Activated T-cell treated with anti-CD3 and anti-CD28 coated beads, Interleukin-2, amount 50 U/mL, for 72 hours (primary cell): Measurements from ENCODE around the gene COMMD10. TPM values are rescaled to one million over a fixed set of nuclear protein-coding genes. Genes with fewer than 3 reads are reported as not detected.

Source experiments
- ATAC-seq, 2 donors: fragments of 150-1000 bp; cut with Tn5 transposase; replicated peaks in 1 of 2; 2 replicates each; pipeline ENCODE4 v1.10.0; 2021; ENCODE audit warnings: moderate library complexity in 2 of 2, mild to moderate bottlenecking in 1 of 2
- DNase-seq, 2 donors: peaks; one replicate each; pipeline ENCODE4 v3.0.0; 2021 to 2022; ENCODE audit warnings: mixed read lengths in 1 of 2
- H3K27ac Mint-ChIP-seq: one replicate; pipeline ENCODE4 v1.8.0; 2022; ENCODE audit warnings: mild to moderate bottlenecking, moderate library complexity, mixed read lengths
- H3K27me3 Mint-ChIP-seq: one replicate; pipeline ENCODE4 v1.8.0; 2022; ENCODE audit warnings: low read depth, mixed read lengths
- H3K36me3 Mint-ChIP-seq, 2 donors: one replicate each; pipeline ENCODE4 v1.8.0; 2022; ENCODE audit warnings: mixed read lengths in 2 of 2, mild to moderate bottlenecking in 1 of 2; ENCODE audit not compliant: insufficient read depth in 2 of 2
- H3K4me1 Mint-ChIP-seq: one replicate; pipeline ENCODE4 v1.8.0; 2022; ENCODE audit warnings: low read depth, mixed read lengths
- H3K4me3 Mint-ChIP-seq, 2 donors: one replicate each; pipeline ENCODE4 v1.8.0; 2022; ENCODE audit warnings: mild to moderate bottlenecking in 2 of 2, mixed read lengths in 2 of 2, moderate library complexity in 2 of 2
- H3K9me3 Mint-ChIP-seq, 2 donors: one replicate each; pipeline ENCODE4 v1.8.0; 2022; ENCODE audit warnings: mixed read lengths in 2 of 2
- total RNA-seq, 2 donors: library from RNA; stranded (reverse); gene quantifications; one replicate each; pipeline ENCODE4 v1.2.3, GENCODE V29; 2022

The COMMD10 gene
- 10 to 100 TPM; 21.9 to 22.9 TPM for total RNA-seq

DNA sequence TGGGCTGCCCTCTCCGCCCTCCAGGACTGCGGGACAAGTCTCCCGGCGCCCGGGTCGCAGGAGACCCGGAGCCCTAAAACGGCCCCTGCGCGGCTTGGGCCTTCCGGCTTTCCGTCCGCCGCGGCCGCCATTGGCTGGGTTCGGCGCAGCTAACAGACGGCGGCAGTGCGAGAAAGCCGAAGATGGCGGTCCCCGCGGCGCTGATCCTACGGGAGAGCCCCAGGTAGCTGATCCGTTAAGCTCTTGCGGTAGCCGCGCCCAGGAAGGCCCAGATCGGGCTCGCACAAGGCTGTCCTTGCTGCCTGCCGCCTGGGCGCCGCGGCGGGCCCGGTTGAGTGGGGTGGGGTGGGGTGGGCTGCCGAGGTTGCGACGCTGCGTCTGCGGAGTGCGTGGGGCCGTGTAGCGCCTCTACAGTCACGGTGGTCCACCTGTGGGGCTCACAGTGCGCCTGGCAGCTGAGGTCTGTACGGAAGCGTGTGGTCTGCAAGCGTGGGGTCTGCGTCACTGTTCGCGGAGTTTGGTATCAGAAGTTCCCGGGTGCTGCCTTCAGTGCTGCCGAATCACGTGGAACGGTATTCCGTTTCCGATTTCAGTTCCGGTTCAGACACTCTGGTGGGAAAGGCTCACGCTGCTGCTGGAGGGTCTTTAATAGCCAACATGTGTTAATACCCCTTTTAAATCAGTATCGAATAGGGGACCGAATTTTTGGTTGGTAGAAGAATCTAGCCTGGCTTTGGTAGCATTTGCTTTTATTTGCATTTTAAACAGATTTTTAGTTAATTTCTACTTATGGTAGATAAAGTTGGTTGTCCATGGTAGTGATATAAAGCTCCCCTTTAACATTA lies at the start of gene COMMD10:
TSS of gene COMMD10 (plus strand) at position 155 of the 845 bp plus-strand sequence.
- Mint-ChIP-seq H3K4me1 (peaks cover 53% of the 10 kb centered on the region), H3K4me3 (peak within 1 kb of the TSS; percentile 78 to 96), H3K9me3 (no peaks in the 10 kb centered on the region), H3K27me3 (no peaks in the 10 kb centered on the region), H3K27ac (peak within 1 kb of the TSS; percentile 97), H3K36me3 (peaks cover 4 to 6% of the 10 kb centered on the region in 2 donors)
- ATAC-seq, result peak; percentile 91 to 95
- DNase-seq, result peak; percentile 80 to 84

GRCh38 chr5:116035123-116035522 lies 49.7 kb upstream of the COMMD10 start:
- Mint-ChIP-seq H3K4me3 (no peak overlapping the region), H3K9me3 (peaks cover 0 to 2% of the 10 kb centered on the region in 2 donors), H3K27ac (no peak overlapping the region), H3K27me3 (peaks cover 41% of the 10 kb centered on the region), H3K36me3 (no peaks in the 10 kb centered on the region), H3K4me1 (peaks cover 5% of the 10 kb centered on the region)
- DNase-seq (no peak), ATAC-seq (no peak)

DNA sequence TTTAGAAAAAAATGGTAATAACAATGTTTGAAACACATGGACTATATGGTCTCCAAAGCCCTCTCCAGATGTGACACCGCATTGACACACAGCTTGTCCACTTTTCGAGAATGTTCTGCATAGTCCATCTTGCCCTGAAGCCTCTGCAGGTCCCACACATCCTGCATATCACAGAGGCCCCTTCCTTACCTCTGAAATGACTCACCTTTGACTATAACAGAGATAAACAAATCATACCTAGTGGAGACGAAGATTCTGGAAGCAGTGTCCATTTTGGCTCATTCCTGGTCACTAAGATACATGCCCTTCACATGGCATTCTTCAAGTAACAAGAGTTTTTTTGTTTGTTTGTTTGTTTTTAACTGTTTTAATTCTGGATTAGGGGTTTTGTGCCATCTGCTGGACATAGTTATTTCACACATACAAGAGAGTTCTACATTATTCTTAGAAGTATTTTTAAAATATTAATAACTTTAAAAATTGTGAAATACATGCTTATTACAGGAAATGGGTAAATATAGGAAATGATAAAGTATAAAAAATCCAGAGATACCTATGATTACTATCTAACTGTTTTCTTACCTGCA lies 47.5 kb upstream of the COMMD10 start:
- Mint-ChIP-seq H3K27me3 (peaks cover 47% of the 10 kb centered on the region), H3K9me3 (no peaks in the 10 kb centered on the region), H3K27ac (no peak overlapping the region), H3K4me1 (peaks cover 5% of the 10 kb centered on the region), H3K36me3 (no peaks in the 10 kb centered on the region), H3K4me3 (no peak overlapping the region)
- no peak for DNase-seq
- ATAC-seq, result no peak

DNA sequence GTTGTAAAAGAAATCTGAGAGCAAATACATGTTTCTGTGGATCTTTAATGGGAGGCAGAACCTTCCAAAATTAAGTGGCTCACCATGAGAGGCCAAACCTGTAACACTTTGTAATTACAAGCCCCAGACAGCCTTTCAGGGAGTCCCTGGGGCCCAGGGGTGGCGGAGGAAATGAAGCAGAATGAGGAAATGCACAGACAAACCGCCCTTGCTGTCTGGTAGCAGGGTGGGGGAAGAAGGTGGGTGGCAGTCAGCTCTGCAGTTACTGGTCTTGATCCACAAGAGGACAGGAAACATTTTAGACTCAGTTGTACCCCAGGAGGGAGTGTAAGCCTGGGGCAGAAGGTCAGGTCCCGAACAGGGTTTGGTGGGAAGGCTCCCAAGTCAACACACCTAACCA lies 46.0 kb upstream of the COMMD10 start:
- H3K9me3 Mint-ChIP-seq, result no peaks in the 10 kb centered on the region
- DNase-seq (peak in 1 of 2 donors; percentile 11), ATAC-seq (no peak)
- no peaks in the 10 kb centered on the region for H3K36me3 Mint-ChIP-seq
- H3K27me3 Mint-ChIP-seq, result peaks cover 42% of the 10 kb centered on the region
- H3K27ac Mint-ChIP-seq, result no peak overlapping the region
- H3K4me1 Mint-ChIP-seq, result peaks cover 5% of the 10 kb centered on the region
- H3K4me3 Mint-ChIP-seq, result no peak overlapping the region

GRCh38 chr5:116042375-116042774 lies 42.5 kb upstream of the COMMD10 start:
- Mint-ChIP-seq H3K4me3 (no peak overlapping the region), H3K9me3 (no peaks in the 10 kb centered on the region), H3K27ac (no peak overlapping the region), H3K36me3 (no peaks in the 10 kb centered on the region), H3K27me3 (peaks cover 23% of the 10 kb centered on the region), H3K4me1 (peaks cover under 1% of the 10 kb centered on the region)
- no peak for ATAC-seq
- DNase-seq, result no peak

GRCh38 chr5:116044073-116044472 lies 40.8 kb upstream of the COMMD10 start:
- H3K4me3 Mint-ChIP-seq, result no peak overlapping the region
- DNase-seq (no peak), ATAC-seq (no peak)
- H3K4me1 Mint-ChIP-seq, result no peaks in the 10 kb centered on the region
- no peaks in the 10 kb centered on the region for H3K9me3 Mint-ChIP-seq
- H3K36me3 Mint-ChIP-seq, result no peaks in the 10 kb centered on the region
- peaks cover 11% of the 10 kb centered on the region for H3K27me3 Mint-ChIP-seq
- no peak overlapping the region for H3K27ac Mint-ChIP-seq

- Mint-ChIP-seq H3K27ac (no peak overlapping the region), H3K4me1 (no peaks in the 10 kb centered on the region), H3K4me3 (no peak overlapping the region), H3K36me3 (no peaks in the 10 kb centered on the region), H3K9me3 (no peaks in the 10 kb centered on the region), H3K27me3 (peaks cover 7% of the 10 kb centered on the region)
- ATAC-seq, result no peak
- DNase-seq, result no peak
Measured at GRCh38 chr5:116045821-116046220, 39.0 kb upstream of the COMMD10 start.

DNA sequence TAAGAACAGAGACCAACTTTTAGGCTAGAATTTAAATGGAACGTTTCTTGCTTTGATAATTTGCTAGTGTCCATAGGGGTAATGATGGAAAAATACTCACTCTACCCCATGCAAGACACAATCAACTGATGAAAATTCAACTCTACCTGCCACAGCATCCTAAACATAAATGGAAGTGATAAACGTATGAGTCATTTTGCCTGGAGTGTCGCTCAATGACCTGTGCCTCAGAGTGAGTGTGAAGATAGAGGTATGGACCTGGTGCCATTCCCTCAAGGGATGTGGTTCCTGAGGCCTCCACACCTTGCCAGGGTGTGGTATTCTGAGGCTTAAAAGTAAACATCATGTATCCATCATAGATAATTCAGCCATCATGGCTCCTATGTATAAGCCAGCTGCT lies 38.6 kb upstream of the COMMD10 start:
- no peak for ATAC-seq
- Mint-ChIP-seq H3K4me3 (no peak overlapping the region), H3K27me3 (peaks cover 7% of the 10 kb centered on the region), H3K4me1 (no peaks in the 10 kb centered on the region), H3K9me3 (no peaks in the 10 kb centered on the region), H3K36me3 (no peaks in the 10 kb centered on the region), H3K27ac (no peak overlapping the region)
- DNase-seq, result no peak

DNA sequence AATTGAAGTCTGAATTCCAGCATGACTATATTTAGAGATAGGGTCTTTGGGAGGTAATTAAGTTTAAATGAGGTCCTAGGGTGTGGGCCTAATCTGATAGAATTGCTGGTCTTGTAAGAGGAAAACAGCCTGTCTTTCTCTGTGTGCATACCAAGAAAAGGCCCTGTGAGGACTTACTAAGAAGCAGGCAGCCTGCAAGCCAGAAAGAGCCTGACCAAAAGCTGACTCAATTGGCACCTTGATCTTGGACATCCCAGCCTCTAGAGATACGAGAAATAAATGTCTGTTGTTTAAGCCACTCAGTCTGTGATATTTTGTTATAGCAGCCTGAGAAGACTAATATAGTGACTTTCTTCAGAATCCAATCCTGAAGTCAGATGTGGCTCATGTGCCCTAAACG lies 38.0 kb upstream of the COMMD10 start:
- Mint-ChIP-seq H3K27ac (no peak overlapping the region), H3K9me3 (no peaks in the 10 kb centered on the region), H3K27me3 (peaks cover 6% of the 10 kb centered on the region), H3K36me3 (no peaks in the 10 kb centered on the region), H3K4me1 (no peaks in the 10 kb centered on the region), H3K4me3 (no peak overlapping the region)
- ATAC-seq, result no peak
- no peak for DNase-seq

GRCh38 chr5:116058346-116058936 lies 26.4 kb upstream of the COMMD10 start:
- ATAC-seq (no peak), DNase-seq (no peak)
- Mint-ChIP-seq H3K4me1 (no peaks in the 10 kb centered on the region), H3K9me3 (no peaks in the 10 kb centered on the region), H3K4me3 (no peak overlapping the region), H3K27ac (no peak overlapping the region), H3K36me3 (no peaks in the 10 kb centered on the region), H3K27me3 (peaks cover 32% of the 10 kb centered on the region)

- ATAC-seq, result no peak
- no peak for DNase-seq
- H3K9me3 Mint-ChIP-seq, result no peaks in the 10 kb centered on the region
- H3K4me3 Mint-ChIP-seq, result no peak overlapping the region
- peaks cover 43% of the 10 kb centered on the region for H3K27me3 Mint-ChIP-seq
- H3K36me3 Mint-ChIP-seq, result no peaks in the 10 kb centered on the region
- H3K4me1 Mint-ChIP-seq, result no peaks in the 10 kb centered on the region
- no peak overlapping the region for H3K27ac Mint-ChIP-seq
Measured at GRCh38 chr5:116062352-116062751, 22.5 kb upstream of the COMMD10 start.

- peaks cover 32% of the 10 kb centered on the region for H3K27me3 Mint-ChIP-seq
- ATAC-seq, result no peak
- no peak for DNase-seq
- H3K9me3 Mint-ChIP-seq, result no peaks in the 10 kb centered on the region
- no peaks in the 10 kb centered on the region for H3K36me3 Mint-ChIP-seq
- no peak overlapping the region for H3K4me3 Mint-ChIP-seq
- no peaks in the 10 kb centered on the region for H3K4me1 Mint-ChIP-seq
- H3K27ac Mint-ChIP-seq, result no peak overlapping the region
Measured at GRCh38 chr5:116063950-116064349, 20.9 kb upstream of the COMMD10 start.

GRCh38 chr5:116068028-116068632 lies 16.7 kb upstream of the COMMD10 start:
- Mint-ChIP-seq H3K4me1 (no peaks in the 10 kb centered on the region), H3K4me3 (no peak overlapping the region), H3K9me3 (no peaks in the 10 kb centered on the region), H3K27me3 (peaks cover 32% of the 10 kb centered on the region), H3K36me3 (no peaks in the 10 kb centered on the region), H3K27ac (no peak overlapping the region)
- ATAC-seq (no peak), DNase-seq (peak; percentile 27 to 39)
